ENCODE measurements around the gene RNF40. TPM values are rescaled to one million over a fixed set of nuclear protein-coding genes. Genes with fewer than 3 reads are reported as not detected.

The RNF40 gene
- total RNA-seq, 2 donors from 2014 or later, result 44.9 to 79.8 TPM

- H3K4me3 ChIP-seq, result peak overlapping the region in 1 of 2 donors; percentile 56
- peaks cover 19% of the 10 kb centered on the region for H3K4me1 ChIP-seq
- TF ChIP-seq CTCF (IDR thresholded peaks at IDR 0.05) (no peak), POLR2A (IDR thresholded peaks at IDR 0.05) (no peak)
- DNase-seq (no peak), ATAC-seq (no peak)
- no peaks in the 10 kb centered on the region for H3K27me3 ChIP-seq
- no peaks in the 10 kb centered on the region for H3K9me3 ChIP-seq
- intact Hi-C loops (cut with DNase I), result no loop called here
- H3K27ac ChIP-seq, result peak overlapping the region in 3 of 4 donors; percentile 75 to 89 (median 86)
- WGBS, 2 donors, result 13 to 38% methylated on average over 4 to 15 of the region's 15 CpGs
- peaks cover 4 to 16% of the 10 kb centered on the region in 2 donors for H3K36me3 ChIP-seq (replicated peaks in 1 of 2; ENCODE audit: insufficient read depth in 1 of 2, low read depth in 2 of 2)
Observed at GRCh38 chr16:30775131-30775391, 12.9 kb downstream of the RNF40 start.

- H3K27ac ChIP-seq, result peak overlapping the region; percentile 75 to 89 (median 82)
- no peaks in the 10 kb centered on the region for H3K9me3 ChIP-seq
- no peak for TF ChIP-seq CTCF (IDR thresholded peaks at IDR 0.05)
- TF ChIP-seq POLR2A (IDR thresholded peaks at IDR 0.05), result peak; percentile 29 to 67 (median 63)
- H3K36me3 ChIP-seq (replicated peaks in 1 of 2; ENCODE audit: insufficient read depth in 1 of 2, low read depth in 2 of 2), result peaks cover 4 to 13% of the 10 kb centered on the region in 2 donors
- H3K27me3 ChIP-seq, result no peaks in the 10 kb centered on the region
- peaks cover 19% of the 10 kb centered on the region for H3K4me1 ChIP-seq
- peak overlapping the region; percentile 56 to 87 for H3K4me3 ChIP-seq
- DNase-seq (peak; percentile 78 to 86 (median 82)), ATAC-seq (peak; percentile 86)
- 1% methylated on average over 23 to 79 of the region's 81 CpGs for WGBS, 2 donors
- intact Hi-C loops (cut with DNase I), result no loop called here
Observed at GRCh38 chr16:30775392-30776188, 13.5 kb downstream of the RNF40 start.

GRCh38 chr16:30777591-30778297 is 15.6 kb downstream of the RNF40 start:
- Histone ChIP-seq H3K4me1 (peaks cover 19% of the 10 kb centered on the region), H3K9me3 (no peaks in the 10 kb centered on the region), H3K4me3 (no peak overlapping the region), H3K27ac (no peak overlapping the region), H3K36me3 (replicated peaks in 1 of 2; ENCODE audit: insufficient read depth in 1 of 2, low read depth in 2 of 2) (peaks cover 0 to 5% of the 10 kb centered on the region in 2 donors), H3K27me3 (no peaks in the 10 kb centered on the region)
- no peak for DNase-seq
- TF ChIP-seq POLR2A (IDR thresholded peaks at IDR 0.05), result no peak
- TF ChIP-seq CTCF (IDR thresholded peaks at IDR 0.05), result no peak
- 86% methylated on average over 4 to 7 of the region's 7 CpGs for WGBS, 2 donors
- no peak for ATAC-seq
- intact Hi-C loops (cut with DNase I), result no loop called here

GRCh38 chr16:30778549-30779244 is 16.6 kb downstream of the RNF40 start:
- intact Hi-C loops (cut with DNase I), result no loop called here
- Histone ChIP-seq H3K27ac (peak overlapping the region in 1 of 4 donors; percentile 9), H3K9me3 (no peaks in the 10 kb centered on the region), H3K27me3 (no peaks in the 10 kb centered on the region), H3K36me3 (replicated peaks in 1 of 2; ENCODE audit: insufficient read depth in 1 of 2, low read depth in 2 of 2) (peaks cover 0 to 7% of the 10 kb centered on the region in 2 donors), H3K4me3 (no peak overlapping the region), H3K4me1 (peaks cover 19% of the 10 kb centered on the region)
- ATAC-seq (no peak), DNase-seq (no peak)
- TF ChIP-seq CTCF (IDR thresholded peaks at IDR 0.05) (no peak), POLR2A (IDR thresholded peaks at IDR 0.05) (no peak)
- 85 to 91% methylated on average over 13 to 14 of the region's 14 CpGs for WGBS, 2 donors
